OCI-LY3 (cell line): Measurements from ENCODE around the gene EYS.

Experiments
- CTCF ChIP-seq: fragments of 200-600, 300-600 bp; sonication (generic); IDR thresholded peaks from 2 replicates; pipeline ENCODE4 v1.5.1; 2014; ENCODE audit warnings: antibody characterized with exemption, low read length, low read depth
- EZH2phosphoT487 ChIP-seq: fragments of 200-600 bp; shearing (Covaris generic); IDR thresholded peaks from 2 replicates; pipeline ENCODE4 v1.6.1; 2018; ENCODE audit warnings: antibody characterized with exemption, mixed run types, low read depth

- no peak for TF ChIP-seq CTCF
- no peak for TF ChIP-seq EZH2phosphoT487
Measured at GRCh38 chr6:64580346-64580745, 1126.7 kb downstream of the EYS start.
